Brain microvascular endothelial cell (primary cell): ENCODE measurements around the gene ERBB4.

Experiments used
- DNase-seq: peaks from one replicate; pipeline ENCODE4 v3.0.0-alpha.2; 2020
- H3K27ac ChIP-seq: fragments of 250-450 bp; sonication (Bioruptor Pico); 2 replicates; pipeline ENCODE4 v1.5.1; 2020; ENCODE audit warnings: mild to moderate bottlenecking, moderate library complexity
- H3K27me3 ChIP-seq: fragments of 250-450 bp; sonication (Bioruptor Pico); replicated peaks from 2 replicates; pipeline ENCODE4 v1.5.1; 2020; ENCODE audit warnings: mild to moderate bottlenecking
- H3K36me3 ChIP-seq: fragments of 250-450 bp; sonication (Bioruptor Pico); replicated peaks from 2 replicates; pipeline ENCODE4 v1.5.1; 2020; ENCODE audit warnings: mild to moderate bottlenecking
- H3K4me3 ChIP-seq: 2 replicates; pipeline ENCODE4 v1.5.1; 2011; ENCODE audit warnings: low read depth, mild to moderate bottlenecking, control low read depth, low read length, moderate library complexity
- in situ Hi-C: cut with HindIII; loops from 2 replicates; pipeline ENCODE4 v1.10.0; 2017; ENCODE audit warnings: low sequenced_read_pairs, low pct_ligation_motif_present
- TF ChIP-seq, protein P1 (sequence below): IDR thresholded peaks from 2 replicates; pipeline ENCODE4 v1.5.1; 2011; ENCODE audit warnings: low read depth, mild to moderate bottlenecking, moderate library complexity, low read length, control low read depth, inconsistent platforms; ENCODE audit errors: missing control alignments

Gene ERBB4

DNA sequence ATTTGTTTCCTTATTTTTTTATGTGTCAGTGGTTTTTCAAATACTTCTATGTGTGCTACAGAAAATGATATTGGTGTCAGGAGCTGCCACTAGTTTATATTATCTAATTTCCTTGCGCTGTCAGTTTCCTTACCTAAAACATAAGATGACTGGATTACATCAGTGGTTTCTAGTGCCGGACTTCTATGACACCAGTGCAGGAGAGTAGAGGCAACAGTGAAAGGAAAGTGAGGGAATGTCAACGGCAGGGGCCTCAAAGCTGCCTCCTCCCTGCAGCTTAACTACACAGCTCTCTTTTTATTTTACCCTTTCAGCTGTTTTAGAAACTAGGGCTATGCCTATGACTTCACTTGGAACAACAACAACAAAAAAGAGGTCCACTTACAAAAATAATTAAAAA lies 6.5 kb downstream of the ERBB4 start:
- DNase-seq, result no peak
- H3K4me3 ChIP-seq, result no peak overlapping the region
- H3K27me3 ChIP-seq, result no peaks in the 10 kb centered on the region
- in situ Hi-C loops, result no loop called here
- H3K27ac ChIP-seq, result no peak overlapping the region
- TF ChIP-seq, protein P1, sequence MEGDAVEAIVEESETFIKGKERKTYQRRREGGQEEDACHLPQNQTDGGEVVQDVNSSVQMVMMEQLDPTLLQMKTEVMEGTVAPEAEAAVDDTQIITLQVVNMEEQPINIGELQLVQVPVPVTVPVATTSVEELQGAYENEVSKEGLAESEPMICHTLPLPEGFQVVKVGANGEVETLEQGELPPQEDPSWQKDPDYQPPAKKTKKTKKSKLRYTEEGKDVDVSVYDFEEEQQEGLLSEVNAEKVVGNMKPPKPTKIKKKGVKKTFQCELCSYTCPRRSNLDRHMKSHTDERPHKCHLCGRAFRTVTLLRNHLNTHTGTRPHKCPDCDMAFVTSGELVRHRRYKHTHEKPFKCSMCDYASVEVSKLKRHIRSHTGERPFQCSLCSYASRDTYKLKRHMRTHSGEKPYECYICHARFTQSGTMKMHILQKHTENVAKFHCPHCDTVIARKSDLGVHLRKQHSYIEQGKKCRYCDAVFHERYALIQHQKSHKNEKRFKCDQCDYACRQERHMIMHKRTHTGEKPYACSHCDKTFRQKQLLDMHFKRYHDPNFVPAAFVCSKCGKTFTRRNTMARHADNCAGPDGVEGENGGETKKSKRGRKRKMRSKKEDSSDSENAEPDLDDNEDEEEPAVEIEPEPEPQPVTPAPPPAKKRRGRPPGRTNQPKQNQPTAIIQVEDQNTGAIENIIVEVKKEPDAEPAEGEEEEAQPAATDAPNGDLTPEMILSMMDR, result no peak
- no peaks in the 10 kb centered on the region for H3K36me3 ChIP-seq

DNA sequence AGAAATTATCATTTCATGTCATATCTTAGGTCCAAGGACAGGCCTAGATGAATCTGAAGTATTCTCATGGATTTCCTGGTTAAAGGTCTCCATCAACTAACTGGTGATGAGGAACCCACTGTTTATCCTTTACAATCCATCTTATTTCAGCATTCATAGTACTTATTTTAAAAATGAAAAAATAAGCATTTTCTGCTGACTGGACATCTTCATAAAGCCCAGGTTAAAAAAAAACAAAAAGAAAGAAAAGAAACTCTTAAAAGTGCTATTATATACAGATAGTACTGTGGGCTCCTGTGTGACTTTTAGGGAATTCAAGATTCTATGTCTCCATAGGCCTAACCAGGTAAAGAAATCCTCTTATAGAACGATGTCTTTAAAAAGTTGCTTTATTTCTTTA lies 7.1 kb downstream of the ERBB4 start:
- no peak overlapping the region for H3K27ac ChIP-seq
- no peak overlapping the region for H3K4me3 ChIP-seq
- in situ Hi-C loops, result no loop called here
- H3K36me3 ChIP-seq, result no peaks in the 10 kb centered on the region
- DNase-seq, result no peak
- H3K27me3 ChIP-seq, result no peaks in the 10 kb centered on the region
- TF ChIP-seq, protein P1, result no peak

DNA sequence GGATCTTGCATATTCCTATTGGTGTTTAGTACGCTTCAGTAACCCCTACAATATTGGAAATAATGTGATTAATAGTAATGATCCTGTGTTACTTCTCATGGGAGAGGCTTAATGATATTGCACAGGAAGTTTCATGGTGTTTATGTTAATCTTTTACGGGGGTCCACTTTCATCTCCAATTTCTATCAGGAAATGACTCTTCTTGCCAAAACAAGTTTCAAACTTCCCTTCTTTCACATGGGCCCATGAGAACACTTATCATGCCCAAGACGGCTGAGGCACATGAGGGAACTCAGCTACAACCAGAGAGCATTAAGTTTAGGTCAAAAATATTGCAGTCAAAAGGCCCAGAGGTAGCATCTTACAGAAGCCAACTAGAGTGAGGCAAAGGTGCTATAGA lies 7.6 kb downstream of the ERBB4 start:
- Histone ChIP-seq H3K27ac (no peak overlapping the region), H3K27me3 (no peaks in the 10 kb centered on the region), H3K36me3 (no peaks in the 10 kb centered on the region), H3K4me3 (no peak overlapping the region)
- TF ChIP-seq, protein P1, result no peak
- no peak for DNase-seq
- in situ Hi-C loops, result no loop called here

DNA sequence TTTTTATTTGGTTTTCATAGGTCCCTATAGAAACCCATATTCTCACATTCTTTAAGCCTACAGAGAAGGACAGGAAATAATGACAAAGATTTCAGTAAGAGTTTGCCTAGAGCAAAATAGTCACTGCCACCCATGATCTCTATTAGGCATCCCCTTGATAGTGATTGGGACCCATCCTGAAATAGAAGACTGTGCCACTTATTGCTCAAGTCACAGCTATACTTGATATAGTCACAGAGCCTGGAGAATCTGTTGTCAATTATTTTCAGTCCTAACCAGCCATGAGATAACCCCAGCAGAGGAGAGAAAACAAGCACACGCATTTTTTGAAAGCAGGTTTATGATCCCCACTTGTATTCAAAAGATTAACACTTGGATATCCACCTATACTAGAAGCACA lies 8.2 kb downstream of the ERBB4 start:
- no peak overlapping the region for H3K4me3 ChIP-seq
- H3K27ac ChIP-seq, result no peak overlapping the region
- TF ChIP-seq, protein P1, result no peak
- H3K27me3 ChIP-seq, result no peaks in the 10 kb centered on the region
- in situ Hi-C loops, result no loop called here
- DNase-seq, result no peak
- no peaks in the 10 kb centered on the region for H3K36me3 ChIP-seq

DNA sequence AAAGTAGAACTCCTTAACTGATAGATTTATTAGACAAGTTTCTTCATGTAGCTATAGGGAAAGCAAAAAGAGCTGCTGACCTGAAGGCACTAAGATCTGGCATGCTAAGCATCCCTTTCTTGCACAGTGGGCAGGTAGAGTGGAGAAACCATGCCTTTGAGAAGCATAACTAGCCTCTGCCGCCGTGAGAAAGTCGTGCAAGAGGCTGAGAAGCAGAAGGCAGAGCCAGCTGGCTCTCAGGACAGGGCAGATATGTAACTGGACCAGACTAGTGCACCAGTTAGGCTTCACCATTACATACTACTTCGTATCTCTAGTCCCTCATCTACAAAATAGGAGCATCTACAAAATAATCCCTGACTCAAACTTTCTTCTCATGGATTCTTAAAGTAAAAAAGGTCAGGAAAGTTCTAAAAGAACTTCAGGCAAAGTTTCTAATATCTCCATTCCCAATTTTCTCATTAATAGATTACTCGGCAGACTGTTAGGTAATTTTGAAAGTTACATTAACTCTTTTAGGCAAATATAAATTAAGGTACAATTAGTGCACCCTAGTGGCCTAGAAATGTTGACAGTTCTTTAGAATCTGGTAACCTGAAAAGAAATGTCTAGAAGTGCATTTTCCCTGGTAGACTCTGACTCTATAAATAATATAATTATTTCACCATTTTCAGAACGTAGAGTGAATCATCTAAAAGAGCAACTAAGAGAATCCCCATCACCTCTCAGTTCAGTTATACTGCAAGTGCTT lies 10.3 kb downstream of the ERBB4 start:
- Histone ChIP-seq H3K27me3 (no peaks in the 10 kb centered on the region), H3K36me3 (no peaks in the 10 kb centered on the region), H3K4me3 (no peak overlapping the region), H3K27ac (no peak overlapping the region)
- TF ChIP-seq, protein P1, result no peak
- DNase-seq, result no peak
- in situ Hi-C loops, result no loop called here

DNA sequence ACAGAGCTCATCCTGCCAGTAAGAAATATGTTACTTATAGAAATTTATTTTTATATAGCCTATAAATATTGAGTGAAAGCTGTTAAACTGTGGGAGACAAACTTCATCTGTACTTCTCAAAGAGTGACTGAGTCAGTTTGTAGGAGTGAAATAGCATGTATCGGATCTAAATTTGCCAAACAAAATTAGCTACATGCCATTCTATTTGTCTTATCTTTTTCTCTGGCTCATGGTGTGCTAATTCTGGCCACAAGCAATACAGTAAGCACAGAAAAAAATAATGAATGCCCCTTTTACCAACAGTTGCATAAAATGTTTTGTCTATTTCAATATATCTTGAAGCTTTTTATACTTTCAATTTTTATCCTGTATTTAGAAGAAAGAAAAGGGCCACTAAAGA lies 12.5 kb downstream of the ERBB4 start:
- H3K27me3 ChIP-seq, result no peaks in the 10 kb centered on the region
- DNase-seq, result no peak
- no peak overlapping the region for H3K27ac ChIP-seq
- in situ Hi-C loops, result no loop called here
- TF ChIP-seq, protein P1, result no peak
- H3K36me3 ChIP-seq, result no peaks in the 10 kb centered on the region
- no peak overlapping the region for H3K4me3 ChIP-seq
